Thymus (tissue), 11 donors: Measurements from ENCODE around the gene ARHGAP24. TPM values are rescaled to one million over a fixed set of nuclear protein-coding genes. Genes with fewer than 3 reads are reported as not detected.

Source experiments
- DNase-seq, 9 donors: peaks; one replicate each; pipeline ENCODE4 v3.0.0-alpha.2; 2013; ENCODE audit warnings: low spot score in 9 of 9, low read depth in 6 of 9, missing footprints in 1 of 9
- H3K27ac ChIP-seq, 2 donors: one replicate each; pipeline ENCODE4 v1.5.1; 2013; ENCODE audit warnings: control low read depth in 1 of 2, low read depth in 1 of 2, low read length in 1 of 2, mild to moderate bottlenecking in 1 of 2, moderate library complexity in 1 of 2
- H3K27me3 ChIP-seq, 2 donors: one replicate each; pipeline ENCODE4 v1.5.1; 2013; ENCODE audit warnings: low read length in 1 of 2; ENCODE audit not compliant: control insufficient read depth in 2 of 2, insufficient read depth in 1 of 2
- H3K36me3 ChIP-seq, 2 donors: one replicate each; pipeline ENCODE4 v1.5.1; 2013; ENCODE audit warnings: low read length in 1 of 2, mild to moderate bottlenecking in 1 of 2, moderate library complexity in 1 of 2; ENCODE audit not compliant: control insufficient read depth in 2 of 2, insufficient read depth in 2 of 2
- H3K4me1 ChIP-seq, 2 donors: one replicate each; pipeline ENCODE4 v1.5.1; 2013; ENCODE audit warnings: low read length in 2 of 2; ENCODE audit not compliant: control insufficient read depth in 2 of 2, insufficient read depth in 2 of 2
- H3K4me3 ChIP-seq, 2 donors: one replicate each; pipeline ENCODE4 v1.5.1; 2013; ENCODE audit warnings: low read length in 2 of 2, control low read depth in 1 of 2, mild to moderate bottlenecking in 1 of 2
- H3K9me3 ChIP-seq, 2 donors: one replicate each; pipeline ENCODE4 v1.5.1; 2013; ENCODE audit warnings: low read length in 1 of 2, mild to moderate bottlenecking in 1 of 2; ENCODE audit not compliant: control insufficient read depth in 2 of 2, insufficient read depth in 1 of 2
- WGBS: extraction: QIAGEN DNeasy Blood & Tissue Kit; methylation state at CpG from one replicate; pipeline ENCODE4 v1.1.7; 2013; 5-methylcytosine and 5-hydroxymethylcytosine counted together
- polyA plus RNA-seq: library from polyadenylated mRNA; stranded (reverse); fragments of 200-250 nt; gene quantifications from one replicate; pipeline ENCODE4 v1.2.3, GENCODE V29; 2013
- total RNA-seq: library from RNA; stranded (reverse); fragments of 120-200 nt; gene quantifications from one replicate; pipeline ENCODE4 v1.2.4, GENCODE V29; 2013
- donor health status: healthy.

ARHGAP24 gene
- total and polyA plus RNA-seq, 2 donors: 10.0 to 18.2 TPM

DNA sequence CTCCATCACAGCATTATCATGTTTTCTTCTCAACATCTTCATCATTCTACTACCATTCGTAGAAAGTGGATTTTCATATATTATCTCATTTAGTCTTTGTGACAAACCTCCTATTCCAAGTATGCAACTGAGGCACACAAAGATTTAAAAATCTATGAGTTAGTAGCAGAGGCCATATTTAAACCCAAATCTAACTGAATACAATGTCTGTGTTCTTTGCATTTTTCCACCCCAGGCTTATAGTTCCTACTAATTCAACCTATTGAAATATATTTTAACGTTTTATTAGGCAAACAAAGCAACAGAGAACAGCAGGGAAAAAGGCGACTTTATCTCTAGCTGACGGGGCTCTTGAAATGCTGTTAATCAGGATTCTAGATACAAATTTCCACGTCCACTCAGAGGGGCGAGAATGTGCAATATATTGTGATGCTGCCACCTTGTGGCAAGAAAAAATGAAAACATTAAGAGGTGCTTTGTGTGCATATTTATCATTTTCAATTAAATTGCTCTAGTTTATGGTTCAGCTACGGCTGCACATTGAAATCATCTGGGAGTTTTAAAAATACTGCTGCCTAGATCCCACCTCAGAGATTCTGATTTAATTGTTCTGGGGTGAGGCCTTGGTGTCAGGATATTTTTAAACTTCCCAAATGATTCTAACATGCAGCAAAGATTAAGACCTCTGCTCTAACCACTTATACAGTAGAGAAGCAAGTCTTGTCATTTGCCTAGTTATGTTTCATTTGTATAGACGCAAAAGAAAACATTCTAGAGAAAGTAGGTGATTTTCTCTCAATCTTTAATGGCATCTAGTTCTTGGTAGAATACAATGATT lies 569.0 kb downstream of the ARHGAP24 start:
- Histone ChIP-seq H3K27me3 (no peaks in the 10 kb centered on the region), H3K36me3 (no peaks in the 10 kb centered on the region), H3K27ac (no peak overlapping the region), H3K4me1 (no peaks in the 10 kb centered on the region), H3K4me3 (no peak overlapping the region), H3K9me3 (no peaks in the 10 kb centered on the region)
- DNase-seq: peak; percentile 11 to 78 (median 34)
- WGBS: 31% methylated on average over 8 of the region's 8 CpGs

DNA sequence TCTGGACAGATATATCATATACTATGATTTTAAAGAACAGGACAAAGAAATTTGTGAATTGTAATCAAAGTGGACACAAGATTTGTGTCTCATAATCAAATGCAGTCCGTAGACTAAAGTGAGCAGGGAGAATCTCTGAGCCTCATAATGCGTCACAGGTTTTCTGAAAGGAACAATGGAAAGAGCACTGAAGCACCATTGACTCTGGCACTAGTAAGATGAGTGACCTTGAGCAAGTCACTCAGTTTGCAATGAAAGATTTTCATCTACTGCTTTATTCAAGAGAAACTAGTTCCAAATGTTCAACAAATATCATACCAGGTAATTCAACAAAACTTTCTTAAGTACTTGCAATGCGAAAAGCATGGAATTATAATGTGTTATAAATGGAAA lies 569.6 kb downstream of the ARHGAP24 start:
- H3K4me3 ChIP-seq: no peak overlapping the region
- no peaks in the 10 kb centered on the region for H3K9me3 ChIP-seq
- no peak for DNase-seq
- no peaks in the 10 kb centered on the region for H3K4me1 ChIP-seq
- WGBS: 78% methylated on average over 3 of the region's 3 CpGs
- no peak overlapping the region for H3K27ac ChIP-seq
- H3K27me3 ChIP-seq: no peaks in the 10 kb centered on the region
- no peaks in the 10 kb centered on the region for H3K36me3 ChIP-seq

DNA sequence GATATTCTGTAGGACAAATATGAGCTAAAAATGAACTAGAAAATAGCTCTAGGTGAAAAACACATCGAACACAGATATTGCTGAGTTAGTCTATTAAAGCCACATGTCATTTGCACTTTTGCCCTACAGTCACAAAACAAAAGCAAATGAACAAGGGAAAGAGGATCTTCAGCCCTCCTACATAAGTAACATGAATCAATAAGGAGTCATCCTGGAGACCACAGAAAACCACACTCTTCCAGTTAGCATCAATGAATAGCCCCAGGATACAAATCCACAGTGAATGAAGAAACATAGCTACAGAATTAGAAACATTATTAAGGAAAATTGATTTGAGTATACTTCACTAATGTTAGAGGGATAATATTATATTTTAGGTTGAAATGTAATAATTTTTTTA lies 573.5 kb downstream of the ARHGAP24 start:
- no peaks in the 10 kb centered on the region for H3K4me1 ChIP-seq
- no peaks in the 10 kb centered on the region for H3K9me3 ChIP-seq
- DNase-seq: no peak
- no peaks in the 10 kb centered on the region for H3K36me3 ChIP-seq
- WGBS: 97% methylated on average over 1 of the region's 1 CpG
- no peak overlapping the region for H3K27ac ChIP-seq
- no peaks in the 10 kb centered on the region for H3K27me3 ChIP-seq
- H3K4me3 ChIP-seq: no peak overlapping the region

DNA sequence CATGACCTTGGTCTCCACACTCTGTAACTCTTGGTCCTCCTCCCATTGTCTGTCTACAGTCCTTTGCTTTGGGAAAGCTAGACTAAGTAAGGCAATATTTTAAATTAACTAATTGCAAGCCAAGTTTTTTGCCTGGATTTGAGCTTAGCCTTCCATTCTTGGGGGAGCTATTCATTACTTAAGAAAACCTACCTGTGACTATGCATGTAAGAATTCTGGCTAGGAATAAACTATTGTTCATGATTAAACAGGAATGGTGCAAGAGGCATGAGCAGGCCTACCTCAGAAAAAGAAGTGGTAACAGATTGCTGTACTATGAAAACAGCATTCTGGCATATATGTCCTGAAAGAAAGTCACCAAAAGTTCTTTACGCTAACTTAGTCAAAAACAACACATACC lies 575.5 kb downstream of the ARHGAP24 start:
- no peak for DNase-seq
- no peak overlapping the region for H3K27ac ChIP-seq
- H3K9me3 ChIP-seq: no peaks in the 10 kb centered on the region
- no peaks in the 10 kb centered on the region for H3K4me1 ChIP-seq
- no peaks in the 10 kb centered on the region for H3K27me3 ChIP-seq
- 99% methylated on average over 1 of the region's 1 CpG for WGBS
- no peaks in the 10 kb centered on the region for H3K36me3 ChIP-seq
- H3K4me3 ChIP-seq: no peak overlapping the region
